MM.1S (cell line): Measurements from ENCODE around the gene ANTKMT.

ENCODE experiments used
- DNase-seq: peaks from one replicate; pipeline ENCODE4 v3.0.0-alpha.2; 2015
- H2AFZ ChIP-seq: fragments of 300-600 bp; sonication (generic); 2 replicates; pipeline ENCODE4 v1.6.0; 2016; ENCODE audit warnings: antibody characterized with exemption, low read length
- H3F3A ChIP-seq: fragments of 300-600 bp; sonication (generic); 2 replicates; pipeline ENCODE4 v1.6.1; 2016; ENCODE audit warnings: mild to moderate bottlenecking, antibody characterized with exemption, low read length, moderate library complexity, mixed read lengths; ENCODE audit not compliant: insufficient read depth
- H3K27ac ChIP-seq: fragments of 300-600 bp; sonication (generic); 2 replicates; pipeline ENCODE4 v1.5.1; 2016; ENCODE audit warnings: mild to moderate bottlenecking, low read length
- H3K27me3 ChIP-seq: fragments of 300-600 bp; sonication (generic); replicated peaks from 2 replicates; pipeline ENCODE4 v1.6.0; 2016; ENCODE audit warnings: low read length; ENCODE audit not compliant: insufficient read depth
- H3K36me3 ChIP-seq: fragments of 300-600 bp; sonication (generic); replicated peaks from 2 replicates; pipeline ENCODE4 v1.6.1; 2016; ENCODE audit warnings: mild to moderate bottlenecking, low read length, mixed read lengths; ENCODE audit not compliant: insufficient read depth
- H3K4me1 ChIP-seq: fragments of 300-600 bp; sonication (generic); 2 replicates; pipeline ENCODE4 v1.6.1; 2016; ENCODE audit warnings: low read length, mixed read lengths
- H3K4me2 ChIP-seq: fragments of 300-600 bp; sonication (generic); 2 replicates; pipeline ENCODE4 v1.6.0; 2016; ENCODE audit warnings: low read depth, low read length
- H3K4me3 ChIP-seq: fragments of 300-600 bp; sonication (generic); 2 replicates; pipeline ENCODE4 v1.5.1; 2016; ENCODE audit warnings: low read length, mixed read lengths
- H3K79me2 ChIP-seq: fragments of 300-600 bp; sonication (generic); 2 replicates; pipeline ENCODE4 v1.6.1; 2016; ENCODE audit warnings: mixed run types, low read length, mixed read lengths
- H3K9ac ChIP-seq: fragments of 300-600 bp; sonication (generic); 2 replicates; pipeline ENCODE4 v1.6.1; 2016; ENCODE audit warnings: low read length, mixed read lengths
- H3K9me2 ChIP-seq: fragments of 300-600 bp; sonication (generic); replicated peaks from 2 replicates; pipeline ENCODE4 v1.6.1; 2016; ENCODE audit warnings: mild to moderate bottlenecking, low read length, mixed read lengths; ENCODE audit not compliant: insufficient read depth
- H3K9me3 ChIP-seq: fragments of 300-600 bp; sonication (generic); replicated peaks from 2 replicates; pipeline ENCODE4 v1.6.1; 2016; ENCODE audit warnings: mild to moderate bottlenecking, low read length, mixed read lengths; ENCODE audit not compliant: insufficient read depth
- H4K20me1 ChIP-seq: fragments of 300-600 bp; sonication (generic); 2 replicates; pipeline ENCODE4 v1.6.1; 2016; ENCODE audit warnings: mild to moderate bottlenecking, low read length, moderate library complexity, mixed read lengths; ENCODE audit not compliant: insufficient read depth
- EZH2 ChIP-seq: fragments of 300-600 bp; sonication (generic); optimal IDR thresholded peaks from 2 replicates; pipeline ENCODE3; 2017; ENCODE audit warnings: low read depth, mild to moderate bottlenecking, antibody characterized with exemption, low read length, mixed read lengths
- EZH2phosphoT487 ChIP-seq: fragments of 300-600 bp; sonication (generic); IDR thresholded peaks from 2 replicates; pipeline ENCODE4 v1.6.1; 2018; ENCODE audit warnings: antibody characterized with exemption, low read length
- TF ChIP-seq, protein P1 (sequence below): fragments of 300-600 bp; sonication (generic); IDR thresholded peaks from 2 replicates; pipeline ENCODE4 v1.5.1; 2016; ENCODE audit warnings: antibody characterized with exemption, low read length, mixed read lengths

ANTKMT gene

DNA sequence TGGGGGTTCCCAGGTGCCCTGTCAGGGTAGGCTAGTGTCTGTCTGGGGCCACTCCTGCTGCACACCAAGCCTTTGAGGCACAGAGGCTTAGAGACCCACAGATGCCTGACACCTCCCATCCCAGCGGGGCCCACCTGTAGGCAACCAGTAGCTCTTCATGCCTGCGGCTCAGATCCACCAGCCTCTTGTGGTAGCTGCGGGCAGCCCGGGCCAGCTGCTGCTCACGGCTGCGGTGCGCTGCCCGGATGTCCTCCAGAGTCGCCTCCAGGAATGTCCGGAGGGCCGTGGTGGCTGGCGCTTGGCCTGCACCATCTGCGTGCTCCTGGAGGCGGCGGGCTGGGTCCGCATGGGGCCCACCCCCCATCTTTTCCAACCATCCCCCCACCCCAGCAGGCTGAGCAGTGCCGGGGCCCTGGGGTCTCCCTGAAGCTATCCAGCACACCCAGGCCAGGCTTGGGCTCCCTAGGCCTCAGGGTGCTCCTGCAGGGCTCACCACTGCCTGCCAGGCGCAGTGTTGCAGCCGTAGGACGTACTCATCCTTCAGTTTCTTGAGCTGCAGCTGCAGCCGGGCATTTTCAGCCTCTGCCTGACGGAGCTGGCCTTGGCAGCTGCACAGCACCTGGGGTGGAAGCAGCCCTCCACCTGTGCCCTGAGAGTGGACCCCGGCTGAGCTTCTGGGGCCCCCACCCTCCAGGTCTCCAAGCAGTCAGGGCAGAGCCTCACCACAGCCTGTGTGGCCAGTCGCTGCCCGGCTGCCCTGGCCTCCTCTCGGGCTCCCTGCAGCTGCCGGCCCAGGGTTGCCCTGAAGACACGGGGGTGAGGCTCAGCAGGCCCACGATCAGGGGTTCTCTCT is 3.5 kb downstream of the ANTKMT start:
- Histone ChIP-seq H3K4me1 (peaks cover 9% of the 10 kb centered on the region), H3F3A (peaks cover 23% of the 10 kb centered on the region; the same call in 1 of the 2 replicates), H3K79me2 (peaks cover 9% of the 10 kb centered on the region; the same call in 1 of the 2 replicates), H3K27ac (no peak overlapping the region), H3K4me2 (no peak overlapping the region), H3K9ac (no peak overlapping the region), H3K9me3 (no peaks in the 10 kb centered on the region), H3K4me3 (no peak overlapping the region), H4K20me1 (no peaks in the 10 kb centered on the region), H3K9me2 (no peaks in the 10 kb centered on the region), H3K36me3 (no peaks in the 10 kb centered on the region), H3K27me3 (no peaks in the 10 kb centered on the region), H2AFZ (no peak overlapping the region)
- no peak for DNase-seq
- no peak for TF ChIP-seq EZH2phosphoT487
- no peak for TF ChIP-seq EZH2
- TF ChIP-seq, protein P1, sequence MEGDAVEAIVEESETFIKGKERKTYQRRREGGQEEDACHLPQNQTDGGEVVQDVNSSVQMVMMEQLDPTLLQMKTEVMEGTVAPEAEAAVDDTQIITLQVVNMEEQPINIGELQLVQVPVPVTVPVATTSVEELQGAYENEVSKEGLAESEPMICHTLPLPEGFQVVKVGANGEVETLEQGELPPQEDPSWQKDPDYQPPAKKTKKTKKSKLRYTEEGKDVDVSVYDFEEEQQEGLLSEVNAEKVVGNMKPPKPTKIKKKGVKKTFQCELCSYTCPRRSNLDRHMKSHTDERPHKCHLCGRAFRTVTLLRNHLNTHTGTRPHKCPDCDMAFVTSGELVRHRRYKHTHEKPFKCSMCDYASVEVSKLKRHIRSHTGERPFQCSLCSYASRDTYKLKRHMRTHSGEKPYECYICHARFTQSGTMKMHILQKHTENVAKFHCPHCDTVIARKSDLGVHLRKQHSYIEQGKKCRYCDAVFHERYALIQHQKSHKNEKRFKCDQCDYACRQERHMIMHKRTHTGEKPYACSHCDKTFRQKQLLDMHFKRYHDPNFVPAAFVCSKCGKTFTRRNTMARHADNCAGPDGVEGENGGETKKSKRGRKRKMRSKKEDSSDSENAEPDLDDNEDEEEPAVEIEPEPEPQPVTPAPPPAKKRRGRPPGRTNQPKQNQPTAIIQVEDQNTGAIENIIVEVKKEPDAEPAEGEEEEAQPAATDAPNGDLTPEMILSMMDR: no peak

DNA sequence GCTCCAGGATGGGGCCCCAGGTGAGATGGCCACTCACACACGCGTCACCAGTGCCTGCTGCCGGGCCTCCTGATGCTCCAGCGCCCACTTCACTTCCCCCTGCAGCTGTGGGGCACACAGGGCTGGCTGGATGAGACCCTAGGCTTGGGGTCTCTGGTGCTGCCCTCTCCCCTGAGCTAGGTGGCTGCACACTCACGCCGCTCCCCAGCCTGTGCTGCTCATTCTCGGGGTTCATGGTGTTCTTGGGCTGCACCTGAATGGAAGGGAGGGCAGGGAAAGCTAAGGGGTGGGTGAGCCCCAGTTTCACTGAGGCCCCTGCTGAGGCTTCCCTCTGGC is 4.1 kb downstream of the ANTKMT start:
- H3K4me1 ChIP-seq: peaks cover 6% of the 10 kb centered on the region
- no peaks in the 10 kb centered on the region for H3K36me3 ChIP-seq
- H3K27me3 ChIP-seq: no peaks in the 10 kb centered on the region
- no peak overlapping the region for H2AFZ ChIP-seq
- no peaks in the 10 kb centered on the region for H3K9me3 ChIP-seq
- no peaks in the 10 kb centered on the region for H4K20me1 ChIP-seq
- no peaks in the 10 kb centered on the region for H3K9me2 ChIP-seq
- no peak overlapping the region for H3K9ac ChIP-seq
- TF ChIP-seq, protein P1: no peak
- TF ChIP-seq EZH2phosphoT487 (no peak), EZH2 (no peak)
- no peak overlapping the region for H3K4me3 ChIP-seq
- H3F3A ChIP-seq: peaks cover 20% of the 10 kb centered on the region; the same call in 1 of the 2 replicates
- no peak overlapping the region for H3K4me2 ChIP-seq
- peaks cover 9% of the 10 kb centered on the region; the same call in 1 of the 2 replicates for H3K79me2 ChIP-seq
- H3K27ac ChIP-seq: no peak overlapping the region
- DNase-seq: no peak

DNA sequence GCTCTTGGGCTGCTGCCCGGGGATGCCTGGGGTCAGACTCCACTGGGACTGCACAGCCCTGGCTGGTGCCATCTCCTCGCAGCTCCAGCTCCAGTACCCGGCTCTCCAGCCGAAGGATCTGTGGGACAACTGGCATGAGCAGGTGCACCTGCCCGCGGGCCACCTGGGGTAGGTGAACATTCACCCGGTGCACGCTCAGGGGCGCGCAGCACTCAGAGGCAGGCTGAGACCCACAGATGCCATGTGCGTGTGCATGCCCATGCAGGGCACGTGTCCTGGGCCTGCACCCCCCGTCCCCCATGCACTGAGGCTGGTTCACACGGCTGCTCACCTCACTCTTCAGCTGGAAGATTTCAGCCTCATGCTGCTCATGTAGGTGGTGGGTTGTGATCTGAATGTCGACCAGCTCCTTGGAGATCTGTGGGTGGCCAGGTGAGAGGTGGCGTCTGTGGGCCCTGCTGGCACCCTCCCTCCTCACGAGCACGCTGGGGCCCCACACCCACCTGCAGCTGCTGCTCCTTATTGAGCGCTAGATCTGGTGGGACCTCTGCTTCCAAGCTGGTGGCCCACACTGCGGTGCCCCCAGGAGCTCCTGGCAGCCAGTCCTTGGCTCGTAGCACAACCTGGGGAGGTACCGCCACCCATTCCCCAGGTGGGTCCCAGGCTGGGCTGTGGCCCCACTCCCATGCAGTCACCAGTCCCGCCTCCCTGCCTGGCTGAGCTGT is 4.7 kb downstream of the ANTKMT start:
- H3K9me3 ChIP-seq: no peaks in the 10 kb centered on the region
- H3K79me2 ChIP-seq: peaks cover 9% of the 10 kb centered on the region; the same call in 1 of the 2 replicates
- no peak overlapping the region for H3K4me3 ChIP-seq
- H2AFZ ChIP-seq: no peak overlapping the region
- H4K20me1 ChIP-seq: no peaks in the 10 kb centered on the region
- no peak overlapping the region for H3K27ac ChIP-seq
- TF ChIP-seq EZH2 (no peak), EZH2phosphoT487 (no peak)
- TF ChIP-seq, protein P1: no peak
- H3K4me1 ChIP-seq: peaks cover 5% of the 10 kb centered on the region
- no peaks in the 10 kb centered on the region for H3K9me2 ChIP-seq
- H3F3A ChIP-seq: peaks cover 16% of the 10 kb centered on the region; the same call in 1 of the 2 replicates
- H3K4me2 ChIP-seq: peak overlapping the region; percentile 96; the same call in 1 of the 2 replicates
- no peaks in the 10 kb centered on the region for H3K27me3 ChIP-seq
- no peak for DNase-seq
- no peak overlapping the region for H3K9ac ChIP-seq
- no peaks in the 10 kb centered on the region for H3K36me3 ChIP-seq
